Bone marrow (tissue), 2 donors: ENCODE measurements around the gene LIAS.
"Not testable (repeated sequence)": the region's sequence is repeated elsewhere in the genome, so short reads cannot be mapped to it uniquely, and the experiment has no call there.

Experiments used
- DNase-seq, 2 donors: peaks; one replicate each; lab custom pipeline; 2025; lab: John Stamatoyannopoulos, UW

LIAS gene

GRCh38 chr4:39458505-39459300 is at the start of gene LIAS, which contains the start of gene RPL9:
Gene LIAS, plus strand, starts transcription at chr4:39459056. Its CDS starts 62 bp downstream, at chr4:39459118.
Gene RPL9, minus strand, starts transcription at chr4:39458922. Its CDS starts 483 bp downstream, at chr4:39458439.
- DNase-seq, result peak; percentile 88 to 91

GRCh38 chr4:39410415-39410814 is 48.4 kb upstream of the LIAS start:
- DNase-seq, result no peak

DNA sequence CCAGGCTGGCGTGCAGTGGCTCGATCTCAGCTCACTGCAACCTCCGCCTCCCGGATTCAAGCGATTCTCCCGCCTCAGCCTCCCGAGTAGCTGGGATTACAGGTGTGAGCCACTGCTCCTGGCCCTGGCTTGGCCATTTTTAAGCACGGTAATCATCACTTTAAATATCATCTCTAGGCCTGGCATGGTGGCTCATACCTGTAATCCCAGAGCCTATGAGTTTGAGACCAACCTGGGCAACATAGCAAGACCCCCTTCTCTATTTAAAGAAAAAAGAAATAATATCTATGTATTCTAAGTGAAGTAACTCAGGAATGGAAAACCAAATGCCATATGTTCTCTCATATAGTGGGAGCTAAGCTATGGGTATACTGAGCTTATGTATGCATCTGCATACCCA is 47.3 kb upstream of the LIAS start:
- DNase-seq, result not testable (repeated sequence)

DNA sequence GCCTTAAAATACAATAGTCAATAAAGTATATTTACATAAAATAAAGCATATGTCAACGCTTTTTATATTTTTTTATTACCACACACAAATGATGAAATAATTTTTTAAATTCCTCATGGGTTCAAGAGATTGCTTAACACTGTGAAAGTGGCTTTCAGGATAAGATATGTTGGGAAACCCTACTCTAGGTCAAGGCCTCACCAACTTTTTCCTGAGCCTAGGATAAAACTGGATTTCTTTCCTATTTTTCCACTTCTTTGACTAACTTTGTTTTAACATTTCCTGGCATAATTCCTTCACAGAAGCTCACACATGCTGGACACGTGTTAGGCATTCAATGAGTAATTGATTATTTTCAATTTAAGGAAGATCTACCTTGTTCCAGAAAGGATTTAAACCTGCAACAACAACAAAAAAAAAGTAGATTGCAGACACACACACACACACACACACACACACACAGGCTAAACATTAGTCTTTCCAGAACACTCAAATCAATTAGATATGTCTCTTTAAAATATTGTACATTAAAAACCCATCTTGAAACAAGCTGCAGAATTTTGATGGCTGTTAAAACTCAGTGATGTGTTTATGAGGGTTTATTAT is 43.1 kb upstream of the LIAS start:
- DNase-seq, result no peak

DNA sequence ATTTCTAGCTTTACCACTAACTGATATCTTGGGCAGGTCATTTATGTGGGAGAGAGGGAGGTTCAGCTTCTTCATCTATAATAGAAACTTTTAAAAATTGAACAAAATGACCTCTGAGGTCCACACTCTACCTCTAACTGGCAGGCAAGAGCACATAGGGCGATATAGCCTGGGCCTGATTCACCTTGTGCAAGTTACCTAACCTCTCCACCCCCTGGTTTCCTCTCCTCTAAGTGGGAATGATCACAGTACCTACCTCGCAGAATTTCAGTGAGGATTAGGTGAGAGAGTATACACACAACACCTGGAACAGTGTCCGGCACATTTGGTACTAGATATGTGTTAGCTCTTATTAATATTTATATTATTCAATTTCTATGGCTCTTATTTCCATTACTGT is 36.6 kb upstream of the LIAS start:
- no peak for DNase-seq

GRCh38 chr4:39425297-39425696 is 33.6 kb upstream of the LIAS start:
- DNase-seq, result not testable (repeated sequence)

- no peak for DNase-seq
Observed at GRCh38 chr4:39426728-39427127, 32.1 kb upstream of the LIAS start.

- no peak for DNase-seq
Observed at GRCh38 chr4:39427520-39428114, 31.2 kb upstream of the LIAS start.

GRCh38 chr4:39429476-39430334 is 29.2 kb upstream of the LIAS start:
- no peak for DNase-seq

- no peak for DNase-seq
Observed at GRCh38 chr4:39433878-39434492, 24.9 kb upstream of the LIAS start.

DNA sequence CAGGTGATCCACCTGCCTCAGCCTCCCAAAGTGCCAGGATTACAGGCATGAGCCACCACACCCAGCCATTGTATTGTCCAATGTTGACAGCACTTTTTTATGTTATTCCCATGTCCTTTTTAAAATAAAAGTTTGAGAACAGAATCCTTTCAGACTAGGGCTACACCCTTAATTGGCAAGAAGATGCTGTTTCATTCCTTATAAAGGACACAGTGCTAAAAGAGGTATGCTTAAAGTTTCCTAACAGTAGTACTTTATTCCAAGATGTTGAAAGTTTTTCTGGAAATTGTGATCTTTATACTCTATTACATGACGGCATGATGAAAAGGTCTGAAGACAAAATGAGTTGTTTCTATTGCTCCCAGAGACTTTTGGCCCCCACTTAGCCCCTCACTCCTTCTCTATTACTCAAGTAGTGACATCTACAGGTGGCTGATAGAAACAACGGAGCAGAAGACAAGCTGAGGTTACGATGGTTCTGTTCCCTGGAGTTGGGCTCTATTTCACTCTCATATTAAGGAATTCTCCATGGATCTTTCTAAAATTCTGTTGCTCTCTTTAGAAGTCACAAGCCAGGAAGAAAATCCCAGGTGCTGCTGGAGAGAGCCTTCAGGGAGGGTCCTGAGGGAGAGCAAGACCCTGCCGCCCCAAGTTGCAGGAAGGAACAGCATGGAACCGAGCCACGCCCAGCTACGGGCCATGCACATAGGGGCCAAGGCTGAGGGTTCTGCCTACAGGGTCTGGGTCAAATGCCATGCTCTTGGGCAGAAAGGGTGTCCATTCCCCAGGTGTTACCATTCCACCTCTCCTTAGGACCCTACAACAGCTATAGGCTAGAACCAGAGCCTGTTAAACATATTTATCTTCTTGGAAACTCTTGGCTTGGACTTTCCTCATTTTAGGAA is 22.9 kb upstream of the LIAS start:
- no peak for DNase-seq

GRCh38 chr4:39441593-39441992 is 17.3 kb upstream of the LIAS start:
- no peak for DNase-seq

DNA sequence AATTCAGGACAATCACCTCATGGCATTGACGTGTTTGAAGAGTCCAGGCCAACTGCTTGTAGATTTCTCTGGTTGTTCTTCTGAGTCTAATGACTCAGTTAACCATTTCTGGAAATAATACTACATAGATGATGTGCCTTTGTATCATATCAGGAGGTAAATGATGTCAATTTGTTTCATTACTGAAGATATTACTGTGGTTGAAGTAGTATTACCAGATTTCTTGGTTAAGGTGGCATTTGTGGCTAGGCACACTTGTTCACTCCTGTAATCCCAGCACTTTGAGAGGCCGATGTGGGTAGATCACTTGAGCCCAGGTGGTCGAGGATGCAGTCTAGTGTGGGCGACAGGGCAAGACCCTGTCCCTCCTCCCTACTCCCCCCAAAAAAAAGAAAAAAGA is 15.9 kb upstream of the LIAS start:
- DNase-seq, result no peak

DNA sequence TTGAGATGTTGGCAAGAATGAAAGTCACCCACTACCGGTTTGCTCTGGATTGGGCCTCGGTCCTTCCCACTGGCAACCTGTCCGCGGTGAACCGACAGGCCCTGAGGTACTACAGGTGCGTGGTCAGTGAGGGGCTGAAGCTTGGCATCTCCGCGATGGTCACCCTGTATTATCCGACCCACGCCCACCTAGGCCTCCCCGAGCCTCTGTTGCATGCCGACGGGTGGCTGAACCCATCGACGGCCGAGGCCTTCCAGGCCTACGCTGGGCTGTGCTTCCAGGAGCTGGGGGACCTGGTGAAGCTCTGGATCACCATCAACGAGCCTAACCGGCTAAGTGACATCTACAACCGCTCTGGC is 12.4 kb upstream of the LIAS start:
- no peak for DNase-seq

DNA sequence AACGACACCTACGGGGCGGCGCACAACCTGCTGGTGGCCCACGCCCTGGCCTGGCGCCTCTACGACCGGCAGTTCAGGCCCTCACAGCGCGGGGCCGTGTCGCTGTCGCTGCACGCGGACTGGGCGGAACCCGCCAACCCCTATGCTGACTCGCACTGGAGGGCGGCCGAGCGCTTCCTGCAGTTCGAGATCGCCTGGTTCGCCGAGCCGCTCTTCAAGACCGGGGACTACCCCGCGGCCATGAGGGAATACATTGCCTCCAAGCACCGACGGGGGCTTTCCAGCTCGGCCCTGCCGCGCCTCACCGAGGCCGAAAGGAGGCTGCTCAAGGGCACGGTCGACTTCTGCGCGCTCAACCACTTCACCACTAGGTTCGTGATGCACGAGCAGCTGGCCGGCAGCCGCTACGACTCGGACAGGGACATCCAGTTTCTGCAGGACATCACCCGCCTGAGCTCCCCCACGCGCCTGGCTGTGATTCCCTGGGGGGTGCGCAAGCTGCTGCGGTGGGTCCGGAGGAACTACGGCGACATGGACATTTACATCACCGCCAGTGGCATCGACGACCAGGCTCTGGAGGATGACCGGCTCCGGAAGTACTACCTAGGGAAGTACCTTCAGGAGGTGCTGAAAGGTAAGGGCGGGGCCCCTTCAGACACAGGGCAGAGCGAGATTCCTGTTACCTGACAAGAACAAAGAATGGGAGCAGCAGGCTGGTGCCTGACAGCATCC is 11.8 kb upstream of the LIAS start:
- no peak for DNase-seq

GRCh38 chr4:39450618-39451017 is 8.2 kb upstream of the LIAS start:
- no peak for DNase-seq

DNA sequence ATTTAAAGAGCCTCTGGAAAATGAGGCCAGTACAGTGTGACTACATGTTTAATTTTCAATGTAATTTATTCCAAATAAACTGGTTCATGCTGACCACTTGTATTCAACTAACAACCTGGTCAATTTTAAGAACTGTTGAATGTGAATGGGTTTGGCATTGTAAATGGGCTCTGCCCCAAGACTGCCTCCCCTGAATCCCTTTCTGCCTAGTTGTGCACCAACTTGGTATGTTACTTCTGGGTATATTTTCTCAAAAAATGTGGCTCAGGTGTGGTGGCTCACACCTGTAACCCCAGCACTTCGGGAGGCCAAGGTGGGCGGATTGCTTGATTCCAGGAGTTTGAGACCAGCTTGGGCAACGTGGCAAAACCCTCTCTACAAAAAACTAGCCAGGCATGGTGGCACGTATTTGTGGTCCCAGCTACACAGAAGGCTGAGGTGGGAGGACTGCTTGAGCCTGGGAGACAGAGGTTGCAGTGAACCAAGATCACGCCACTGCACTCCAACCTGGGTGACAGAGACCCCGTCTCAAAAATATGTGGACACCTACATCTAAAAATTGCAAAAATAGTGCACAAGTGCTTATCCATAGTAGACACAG is 7.3 kb upstream of the LIAS start:
- DNase-seq, result no peak

GRCh38 chr4:39452153-39452859 is 6.5 kb upstream of the LIAS start:
- no peak for DNase-seq
